RWPE2 (cell line): ENCODE measurements around the gene BCL10.
A peak's percentile ranks its signal among the peaks of the same experiment; 100 is the strongest.

Source experiments
- ATAC-seq: fragments of 200-7000 bp; cut with Tn5 transposase; 3 replicates; pipeline ENCODE4 v1.9.1; 2021; ENCODE audit warnings: low read depth
- DNase-seq: peaks from one replicate; pipeline ENCODE4 v3.0.0-alpha.2; 2020; ENCODE audit warnings: low spot score
- H3K27ac ChIP-seq: fragments of 450-650 bp; 2 replicates; pipeline ENCODE4 v1.5.1; 2017; ENCODE audit warnings: mild to moderate bottlenecking; ENCODE audit not compliant: poor library complexity, severe bottlenecking
- H3K27me3 ChIP-seq: fragments of 250-450 bp; sonication (Bioruptor Pico); 2 replicates; pipeline ENCODE4 v1.5.1; 2021; ENCODE audit warnings: mild to moderate bottlenecking, moderate library complexity; ENCODE audit not compliant: insufficient read depth, poor library complexity, severe bottlenecking
- H3K36me3 ChIP-seq: fragments of 250-450 bp; sonication (Bioruptor Pico); 2 replicates; pipeline ENCODE4 v1.5.1; 2020; ENCODE audit warnings: low read depth, mild to moderate bottlenecking, moderate library complexity
- H3K4me1 ChIP-seq: fragments of 250-450 bp; sonication (Bioruptor Pico); 2 replicates; pipeline ENCODE4 v1.5.1; 2021; ENCODE audit warnings: mild to moderate bottlenecking, moderate library complexity; ENCODE audit not compliant: insufficient read depth, poor library complexity, severe bottlenecking
- H3K4me3 ChIP-seq: fragments of 250-450 bp; sonication (Bioruptor Pico); 2 replicates; pipeline ENCODE4 v1.5.1; 2021; ENCODE audit warnings: mild to moderate bottlenecking, moderate library complexity; ENCODE audit not compliant: severe bottlenecking
- H3K9me3 ChIP-seq: fragments of 250-450 bp; sonication (Bioruptor Pico); 2 replicates; pipeline ENCODE4 v1.5.1; 2021; ENCODE audit warnings: mild to moderate bottlenecking, moderate library complexity; ENCODE audit not compliant: severe bottlenecking
- CTCF ChIP-seq: fragments of 450-650 bp; IDR thresholded peaks from one replicate; pipeline ENCODE4 v1.5.1; 2017; ENCODE audit warnings: mild to moderate bottlenecking, moderate library complexity; ENCODE audit not compliant: poor library complexity, severe bottlenecking

Gene BCL10

GRCh38 chr1:85268801-85269585 is 7.4 kb downstream of the BCL10 start:
- H3K4me3 ChIP-seq = no peak overlapping the region
- no peaks in the 10 kb centered on the region for H3K9me3 ChIP-seq
- H3K27ac ChIP-seq = no peak overlapping the region
- DNase-seq (no peak), ATAC-seq (no peak)
- no peaks in the 10 kb centered on the region for H3K27me3 ChIP-seq
- H3K4me1 ChIP-seq = peaks cover under 1% of the 10 kb centered on the region
- peaks cover 93% of the 10 kb centered on the region for H3K36me3 ChIP-seq
- no peak for TF ChIP-seq CTCF

DNA sequence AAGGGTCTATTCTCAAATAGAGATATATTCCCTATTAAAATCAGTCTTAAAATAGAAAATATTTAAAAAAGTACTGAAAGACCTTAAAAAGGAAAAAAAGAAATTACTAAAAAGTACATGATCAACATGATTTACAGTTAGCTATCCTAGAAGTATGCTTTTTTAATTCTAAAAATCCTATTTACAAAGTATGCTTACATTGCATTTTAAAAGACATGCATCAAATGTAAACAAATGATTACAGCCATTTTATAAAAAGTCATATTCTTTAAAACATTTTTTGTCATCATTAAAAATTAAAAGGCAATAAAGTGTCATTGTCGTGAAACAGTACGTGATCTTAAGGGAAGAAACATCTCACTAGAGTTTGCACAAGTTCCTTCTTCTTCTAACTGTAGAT is 9.1 kb downstream of the BCL10 start:
- peaks cover 88% of the 10 kb centered on the region for H3K36me3 ChIP-seq
- H3K4me1 ChIP-seq = no peaks in the 10 kb centered on the region
- H3K27me3 ChIP-seq = no peaks in the 10 kb centered on the region
- no peak overlapping the region for H3K27ac ChIP-seq
- no peaks in the 10 kb centered on the region for H3K9me3 ChIP-seq
- DNase-seq (no peak), ATAC-seq (no peak)
- no peak overlapping the region for H3K4me3 ChIP-seq
- no peak for TF ChIP-seq CTCF

GRCh38 chr1:85264150-85264549 is 12.3 kb downstream of the BCL10 start:
- no peaks in the 10 kb centered on the region for H3K4me1 ChIP-seq
- H3K36me3 ChIP-seq = peaks cover 58% of the 10 kb centered on the region
- no peak overlapping the region for H3K4me3 ChIP-seq
- H3K27ac ChIP-seq = no peak overlapping the region
- no peaks in the 10 kb centered on the region for H3K9me3 ChIP-seq
- no peak for TF ChIP-seq CTCF
- ATAC-seq = no peak
- no peak for DNase-seq
- no peaks in the 10 kb centered on the region for H3K27me3 ChIP-seq

DNA sequence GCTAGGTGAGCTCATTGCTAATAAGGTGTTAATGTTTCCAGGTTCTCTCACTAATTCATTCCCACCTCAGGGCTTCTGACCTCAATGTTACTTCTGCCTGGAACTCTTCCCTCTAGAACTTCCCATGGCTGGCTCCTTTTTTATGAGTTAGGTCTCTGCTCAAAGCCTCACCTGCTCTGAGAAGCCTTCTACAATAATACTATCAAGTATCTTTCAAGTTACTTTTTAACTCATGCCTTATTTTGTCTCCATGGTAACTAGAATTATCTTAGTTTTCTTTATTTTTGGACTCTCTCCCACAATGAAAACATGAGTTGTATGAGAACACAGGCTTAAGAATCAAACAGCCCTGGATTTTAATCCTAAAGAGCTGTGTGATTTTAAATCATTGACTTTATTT is 13.4 kb downstream of the BCL10 start:
- no peaks in the 10 kb centered on the region for H3K27me3 ChIP-seq
- H3K36me3 ChIP-seq = peaks cover 53% of the 10 kb centered on the region
- no peak for ATAC-seq
- no peak overlapping the region for H3K4me3 ChIP-seq
- no peak overlapping the region for H3K27ac ChIP-seq
- no peak for TF ChIP-seq CTCF
- DNase-seq = no peak
- peaks cover 4% of the 10 kb centered on the region for H3K4me1 ChIP-seq
- H3K9me3 ChIP-seq = no peaks in the 10 kb centered on the region

DNA sequence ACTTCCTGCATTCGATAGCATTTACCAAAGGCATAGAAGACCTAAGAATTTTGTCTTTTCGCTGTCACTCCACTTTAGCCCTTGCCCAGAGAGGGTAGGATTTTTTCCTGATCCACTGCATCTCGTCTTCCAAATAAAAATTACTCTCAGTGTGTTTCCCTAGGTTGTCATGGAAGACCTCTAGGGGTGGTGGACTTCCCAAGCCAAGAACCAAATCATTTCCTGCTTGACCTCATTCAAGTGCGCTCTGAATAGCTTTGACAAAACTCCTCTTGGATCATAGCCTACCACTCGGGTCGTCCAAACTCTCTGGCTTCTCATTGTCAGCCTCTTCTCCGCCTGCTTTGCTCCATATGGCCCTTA is 16.5 kb downstream of the BCL10 start:
- H3K27me3 ChIP-seq = no peaks in the 10 kb centered on the region
- no peaks in the 10 kb centered on the region for H3K9me3 ChIP-seq
- DNase-seq = no peak
- peak overlapping the region; percentile 22 for H3K27ac ChIP-seq
- peak; percentile 79 for TF ChIP-seq CTCF
- no peak; the same call in 2 of the 3 replicates for ATAC-seq
- H3K4me1 ChIP-seq = peaks cover 8% of the 10 kb centered on the region
- H3K36me3 ChIP-seq = peaks cover 54% of the 10 kb centered on the region
- peak overlapping the region; percentile 68 for H3K4me3 ChIP-seq
